ENCODE results near the gene FSD2.
A peak's percentile ranks its signal among the peaks of the same experiment; 100 is the strongest.
"Not testable (repeated sequence)": the region's sequence is repeated elsewhere in the genome, so short reads cannot be mapped to it uniquely, and the experiment has no call there.

FSD2 gene

DNA sequence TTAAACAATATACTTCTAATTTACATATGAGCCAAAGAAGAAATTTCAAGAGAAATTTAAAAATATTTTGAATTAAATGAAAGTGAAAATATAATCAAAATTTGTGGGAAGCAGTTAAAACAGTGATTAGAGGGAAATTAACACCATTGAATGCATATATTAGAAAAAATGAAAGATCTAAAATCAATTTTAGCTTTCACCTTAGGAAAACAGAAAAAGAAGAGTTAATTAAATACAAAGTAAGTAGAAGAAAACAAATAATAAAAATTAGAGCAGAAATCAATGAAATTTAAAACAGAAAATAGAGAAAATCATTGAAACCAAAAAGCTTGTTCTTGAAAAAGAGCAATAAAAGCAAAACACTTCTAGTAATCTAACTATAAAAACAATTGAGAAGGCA, 57.6 kb downstream of the FSD2 start:
- no peak for DNase-seq (ENCODE audit: low read depth in 2 of 2, low spot score in 1 of 2)

GRCh38 chr15:82743810-82744209, 62.1 kb downstream of the FSD2 start:
- DNase-seq (ENCODE audit: low read depth in 2 of 2, low spot score in 1 of 2), result no peak

GRCh38 chr15:82742134-82742533, 63.7 kb downstream of the FSD2 start:
- no peak for DNase-seq (ENCODE audit: low read depth in 2 of 2, low spot score in 1 of 2)

DNA sequence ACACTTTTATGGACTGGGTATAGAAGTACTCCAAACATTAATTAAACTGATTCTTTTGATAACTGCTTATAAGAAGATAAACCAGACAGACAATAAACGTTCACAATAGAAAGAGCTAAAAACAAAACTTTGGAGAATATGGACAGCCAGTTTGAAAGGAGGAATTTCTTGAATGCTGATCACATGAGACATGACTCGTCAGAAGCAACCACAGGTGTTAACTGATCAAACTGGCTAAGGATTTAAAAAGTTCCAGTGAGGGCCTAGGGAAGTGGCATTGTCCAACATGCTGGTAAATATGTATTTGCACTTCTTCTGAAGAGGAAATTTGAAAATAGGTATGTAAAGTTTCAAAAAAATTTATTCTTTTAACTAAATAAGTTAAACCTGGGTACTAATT, 66.8 kb downstream of the FSD2 start:
- no peak for DNase-seq (ENCODE audit: low read depth in 2 of 2, low spot score in 1 of 2)

GRCh38 chr15:82737975-82738374, 67.9 kb downstream of the FSD2 start:
- no peak for DNase-seq (ENCODE audit: low read depth in 2 of 2, low spot score in 1 of 2)

GRCh38 chr15:82731527-82731926, 74.3 kb downstream of the FSD2 start:
- no peak for DNase-seq (ENCODE audit: low read depth in 2 of 2, low spot score in 1 of 2)

DNA sequence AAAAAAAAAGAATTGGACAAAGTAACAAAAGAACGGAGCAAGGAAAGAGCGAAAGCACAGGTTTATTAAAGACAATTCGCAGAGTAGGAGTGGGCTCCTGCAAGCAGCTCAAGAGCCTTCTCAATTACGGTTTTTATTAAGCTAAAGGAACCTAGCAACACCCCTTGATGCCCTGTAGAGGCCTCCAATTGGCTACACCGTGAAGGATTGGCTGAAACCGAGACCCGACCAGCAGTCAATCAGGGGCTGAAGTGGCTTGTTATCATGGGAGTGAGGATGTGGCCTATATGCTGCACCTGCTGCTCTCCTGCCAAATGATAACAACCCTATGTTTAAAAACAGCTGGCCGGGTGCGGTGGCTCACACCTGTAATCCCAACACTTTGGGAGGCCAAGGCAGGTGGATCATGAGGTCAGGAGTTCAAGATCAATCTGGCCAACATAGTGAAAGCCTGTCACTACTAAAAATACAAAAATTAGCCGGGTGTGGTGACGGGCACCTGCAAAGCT, 75.8 kb downstream of the FSD2 start:
- DNase-seq (ENCODE audit: low read depth in 2 of 2, low spot score in 1 of 2), result no peak

DNA sequence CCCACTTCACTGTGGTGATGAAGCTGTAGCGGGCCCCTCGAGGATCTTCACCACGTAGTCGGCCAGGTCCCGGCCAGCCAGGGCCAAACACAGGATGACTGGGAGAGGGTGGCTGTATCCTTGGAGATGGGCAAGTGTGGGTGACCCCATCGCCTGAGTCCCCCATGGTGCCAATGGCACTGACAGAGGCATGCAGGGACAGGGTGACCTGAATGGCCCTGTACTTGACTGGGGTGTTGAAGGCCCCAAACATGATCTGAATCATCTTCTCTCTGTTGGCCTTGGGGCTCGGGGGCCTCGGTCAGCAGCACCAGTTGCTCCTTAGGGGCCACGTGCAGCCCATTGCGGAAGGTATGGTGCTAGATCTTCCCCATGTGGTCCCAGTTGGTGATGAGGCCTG, 79.1 kb downstream of the FSD2 start:
- DNase-seq (ENCODE audit: low read depth in 2 of 2, low spot score in 1 of 2), result no peak

GRCh38 chr15:82715003-82715402, 90.9 kb downstream of the FSD2 start:
- no peak for DNase-seq (ENCODE audit: low read depth in 2 of 2, low spot score in 1 of 2)

DNA sequence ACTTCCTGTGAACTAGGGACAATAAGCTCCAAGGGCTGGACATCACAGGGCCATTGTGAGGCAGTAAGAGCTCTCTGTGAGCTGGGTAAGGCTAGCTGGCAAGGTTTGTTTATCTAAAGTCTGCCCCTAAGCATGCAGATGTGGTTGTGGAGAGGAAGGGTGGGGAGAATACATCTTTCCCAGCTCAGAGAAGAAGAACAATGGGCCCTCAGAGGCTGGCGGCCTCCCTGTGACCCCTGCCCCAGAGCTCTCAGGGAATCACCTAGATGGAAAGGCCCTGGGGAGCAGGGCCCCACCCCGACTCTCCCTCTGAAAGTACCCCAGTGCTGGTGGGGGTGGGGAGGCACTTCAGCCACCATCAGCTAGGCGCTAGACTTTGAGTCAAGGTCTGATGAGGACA, 91.9 kb downstream of the FSD2 start:
- no peak for DNase-seq (ENCODE audit: low read depth in 2 of 2, low spot score in 1 of 2)

GRCh38 chr15:82712036-82712435, 93.8 kb downstream of the FSD2 start:
- DNase-seq (ENCODE audit: low read depth in 2 of 2, low spot score in 1 of 2), result no peak

GRCh38 chr15:82710926-82711490, 94.9 kb downstream of the FSD2 start:
- DNase-seq (ENCODE audit: low read depth in 2 of 2, low spot score in 1 of 2), result no peak

DNA sequence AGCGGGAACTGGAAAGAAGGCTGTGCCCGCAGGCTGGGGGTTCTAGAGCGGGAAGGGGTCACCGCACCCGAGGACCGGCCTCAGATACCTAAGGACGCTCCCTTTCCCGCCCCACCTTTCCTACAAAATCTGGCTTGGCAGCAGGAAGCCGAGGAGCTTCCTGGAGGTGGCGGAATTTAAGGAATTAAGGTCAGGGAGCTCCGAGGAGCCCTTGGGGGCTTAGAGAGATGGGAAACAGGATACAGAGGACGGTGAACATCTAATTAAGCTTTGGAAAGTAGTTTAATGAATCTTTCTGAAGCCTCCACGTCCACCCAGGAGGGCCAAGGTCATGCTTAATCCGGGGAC, 95.7 kb downstream of the FSD2 start:
- DNase-seq (ENCODE audit: low read depth in 2 of 2, low spot score in 1 of 2), result no peak

DNA sequence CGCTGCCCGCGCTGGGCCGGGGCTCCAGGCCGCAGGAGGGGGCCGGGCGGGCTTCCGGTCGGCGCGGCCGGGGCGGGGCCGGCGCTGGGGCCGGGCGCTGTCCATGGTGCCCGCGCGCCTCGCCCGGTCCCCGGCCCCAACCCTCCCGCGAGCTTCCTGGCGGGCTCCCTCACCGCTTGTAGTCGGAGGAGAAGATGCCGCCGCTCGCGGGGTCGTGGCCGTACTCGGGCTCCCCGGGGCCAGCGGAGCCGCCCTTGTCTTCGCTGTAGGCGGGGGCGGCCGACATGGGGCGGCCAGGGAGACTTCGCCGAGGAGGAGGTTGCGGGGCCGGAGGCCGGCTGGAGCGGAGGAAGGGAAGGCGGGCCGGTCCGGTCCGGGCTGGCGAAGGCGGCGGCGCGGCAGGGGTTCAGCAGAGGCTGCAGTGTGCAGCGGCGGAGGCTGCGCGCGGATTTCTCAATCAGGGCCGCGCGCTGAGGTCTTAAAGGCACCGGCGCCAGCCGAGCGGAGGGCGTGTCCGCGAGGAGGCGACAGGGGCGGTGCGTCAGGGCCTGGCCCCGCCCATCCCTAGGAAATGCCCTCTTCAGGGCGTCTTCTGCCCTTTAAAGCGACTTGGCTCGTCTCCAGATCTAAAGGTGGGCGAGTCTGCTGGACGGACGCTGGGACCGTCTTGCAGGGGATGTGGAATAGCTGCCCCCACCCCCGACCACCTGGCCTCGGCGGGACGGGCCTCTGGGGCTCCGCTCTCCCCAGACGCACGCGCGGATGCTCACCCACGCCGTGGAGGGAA, 96.3 kb downstream of the FSD2 start, which contains the start of gene AP3B2:
Gene AP3B2 (minus strand): TSS at position 455 of the 787 bp plus-strand sequence. CDS start 169 bp downstream, at position 286.
- DNase-seq (ENCODE audit: low read depth in 2 of 2, low spot score in 1 of 2), result peak; percentile 30 to 36

DNA sequence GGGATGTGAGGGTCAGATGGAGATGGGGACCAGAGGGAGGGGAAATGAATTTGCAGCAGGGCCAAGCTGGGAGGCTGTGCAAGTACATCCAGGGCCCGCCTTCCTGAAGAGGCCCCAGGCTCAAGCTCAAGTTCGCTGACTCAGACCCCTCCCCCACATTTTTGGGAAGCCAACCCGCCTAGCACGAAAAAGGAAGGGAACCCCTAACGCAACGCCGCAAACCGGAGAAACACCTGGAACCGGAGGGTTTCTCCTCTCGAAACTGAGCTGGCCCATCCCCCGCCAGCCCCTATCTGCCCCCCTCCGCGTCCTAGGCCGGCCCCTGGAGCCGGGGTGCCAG, 96.8 kb downstream of the FSD2 start:
- DNase-seq (ENCODE audit: low read depth in 2 of 2, low spot score in 1 of 2), result no peak

- not testable (repeated sequence) for DNase-seq (ENCODE audit: low read depth in 2 of 2, low spot score in 1 of 2)
These were observed 100.0 kb downstream of the FSD2 start for GRCh38 chr15:82705856-82706255.
